Muscle of back (tissue), 11 donors: Measurements from ENCODE around the gene SHISA9. TPM values are rescaled to one million over a fixed set of nuclear protein-coding genes. Genes with fewer than 3 reads are reported as not detected.
A peak's percentile ranks its signal among the peaks of the same experiment; 100 is the strongest.

Source experiments
- DNase-seq, 3 donors: peaks; one replicate each; pipeline versions ENCODE4 v3.0.0 to v3.0.0-alpha.2; 2013
- polyA plus RNA-seq, 10 donors: library from polyadenylated mRNA; unstranded; fragments of 120-200 nt; gene quantifications; one replicate each; pipeline ENCODE4 v1.2.1, GENCODE V29; 2013; ENCODE audit not compliant: insufficient read length in 10 of 10

Gene SHISA9
- polyA plus RNA-seq, 10 donors = 0.05 to 0.21 (median 0.11) TPM

DNA sequence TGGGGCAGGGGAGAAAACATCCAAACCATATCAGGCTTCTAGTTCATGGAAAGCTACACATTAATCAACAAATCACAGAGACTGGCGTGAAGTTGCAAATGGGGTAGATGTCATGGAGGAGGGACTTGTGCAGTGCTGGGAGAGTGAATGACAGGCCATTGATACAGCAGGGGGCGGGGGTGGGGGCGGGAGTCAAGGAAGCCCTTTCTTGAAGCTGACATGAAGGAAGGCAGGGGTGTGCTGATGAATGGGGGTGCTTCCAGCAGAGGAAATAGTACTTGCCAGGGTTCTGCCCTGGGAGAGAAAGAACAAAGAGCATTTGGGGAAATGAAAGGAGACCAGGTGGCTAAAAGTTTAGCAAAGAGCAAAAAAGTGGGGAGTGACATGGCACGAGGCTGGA lies 269.9 kb downstream of the SHISA9 start:
- no peak for DNase-seq

DNA sequence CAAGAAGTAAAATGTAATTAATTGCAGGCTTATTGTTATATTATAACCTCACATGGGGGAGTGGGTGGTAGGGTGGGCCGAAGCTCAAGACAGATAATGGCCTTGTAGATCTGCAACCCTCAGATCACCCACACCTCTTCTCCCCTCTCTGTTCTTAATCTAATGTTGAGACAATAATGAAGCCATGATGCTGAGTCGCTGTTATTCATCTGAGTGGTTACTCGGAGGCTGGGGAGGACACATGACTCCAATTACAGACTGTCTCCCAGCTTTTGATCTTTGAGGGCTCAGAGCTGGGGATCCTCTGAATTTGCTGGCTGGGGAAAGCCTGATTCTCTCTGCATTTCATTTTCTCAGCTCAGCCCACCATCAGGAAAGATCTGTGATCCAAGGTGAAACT lies 275.3 kb downstream of the SHISA9 start:
- DNase-seq = no peak

DNA sequence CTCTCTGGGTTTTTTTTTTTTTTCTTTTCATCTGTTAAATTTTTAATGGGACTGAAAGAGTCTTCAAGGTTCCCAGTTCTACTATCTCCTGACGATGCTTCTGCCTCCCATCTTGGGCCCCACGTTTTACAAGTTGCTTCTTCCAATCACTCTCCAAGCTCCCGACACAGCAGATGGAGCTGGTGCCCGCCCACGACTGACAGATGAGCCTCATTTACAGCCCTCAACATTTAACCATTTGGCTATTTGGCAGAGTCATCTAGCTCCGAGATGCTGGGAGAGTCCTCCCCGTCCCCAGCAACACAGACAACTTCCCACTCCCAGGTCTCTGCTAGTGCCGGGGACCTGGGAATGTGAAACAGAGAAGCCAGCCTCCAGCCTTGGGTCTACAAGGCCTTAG lies 276.9 kb downstream of the SHISA9 start:
- DNase-seq = no peak

DNA sequence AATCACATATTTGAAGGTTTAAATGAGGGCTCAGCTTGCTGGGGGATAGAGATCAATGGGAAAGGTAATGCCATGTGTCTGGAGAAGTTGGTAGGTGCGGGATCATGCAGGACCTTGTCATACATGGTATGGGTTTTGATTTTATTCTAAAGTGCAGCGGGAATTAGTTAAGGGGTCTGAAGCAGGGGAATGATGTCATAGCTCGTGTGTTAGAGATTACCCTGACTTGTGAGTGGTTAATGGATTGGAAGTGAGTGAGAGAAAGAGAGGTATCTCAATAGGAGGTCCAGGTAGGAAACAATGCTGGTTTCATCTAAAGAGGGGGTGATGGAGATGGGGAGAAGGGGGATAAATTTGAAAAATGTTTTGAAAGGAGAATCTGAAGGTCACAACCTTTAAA lies 280.0 kb downstream of the SHISA9 start:
- DNase-seq = no peak

DNA sequence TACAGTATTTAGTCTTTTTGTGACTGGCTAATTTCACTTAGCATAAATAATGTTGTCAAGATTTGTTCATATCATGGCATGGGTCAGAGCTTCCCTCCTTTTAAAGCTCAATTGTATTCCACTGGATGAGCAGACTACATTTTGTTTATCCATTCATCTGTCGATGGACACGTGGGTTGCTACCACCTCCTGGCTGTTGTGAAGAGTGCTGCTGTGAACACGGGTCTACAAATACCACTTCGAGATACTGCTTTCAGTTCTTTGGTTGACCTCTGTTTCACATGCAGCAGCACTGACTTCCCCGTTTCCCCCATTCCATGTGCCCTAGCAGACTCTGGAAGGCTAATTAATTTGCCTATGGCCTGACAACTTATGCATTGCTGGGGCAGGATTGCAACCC lies 285.4 kb downstream of the SHISA9 start:
- no peak for DNase-seq

DNA sequence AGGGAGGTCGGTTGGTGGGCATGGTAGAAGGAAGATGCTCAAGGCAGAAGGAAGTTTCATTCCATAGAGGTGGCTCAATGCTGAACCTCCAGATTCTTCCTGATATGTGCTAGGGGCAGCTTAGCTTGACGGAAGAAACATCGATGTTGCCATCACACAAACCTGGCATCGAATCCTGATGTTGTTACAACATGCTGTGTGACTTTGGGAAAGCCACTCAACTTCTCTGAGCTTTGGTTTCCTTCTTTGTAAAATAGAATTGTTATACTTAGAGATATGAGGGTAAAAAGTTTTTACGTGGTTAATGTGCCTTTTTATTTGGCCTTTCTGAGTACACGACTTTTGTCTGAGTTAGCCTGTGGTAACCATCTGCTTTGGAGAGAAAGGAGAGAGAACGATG lies 287.9 kb downstream of the SHISA9 start:
- no peak for DNase-seq

DNA sequence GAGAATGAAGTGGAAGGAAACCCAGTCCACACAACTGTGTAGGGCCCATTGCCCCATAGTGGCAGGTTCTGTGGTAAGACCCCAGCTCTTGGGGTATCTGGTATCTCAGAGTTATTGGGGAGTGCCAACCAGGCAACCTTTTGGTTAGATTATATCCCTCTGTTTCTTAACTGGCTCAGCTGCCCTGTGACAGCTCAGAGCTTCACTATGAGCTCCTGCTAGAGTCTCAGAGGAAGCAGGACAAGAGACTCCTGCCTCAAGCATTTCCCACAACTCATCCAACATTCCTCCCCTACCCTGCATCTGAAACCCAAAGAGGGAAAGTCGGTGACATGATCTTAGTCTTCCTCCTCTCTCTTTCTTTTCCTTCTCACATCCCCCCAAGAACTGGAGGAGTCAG lies 292.3 kb downstream of the SHISA9 start:
- DNase-seq = no peak

DNA sequence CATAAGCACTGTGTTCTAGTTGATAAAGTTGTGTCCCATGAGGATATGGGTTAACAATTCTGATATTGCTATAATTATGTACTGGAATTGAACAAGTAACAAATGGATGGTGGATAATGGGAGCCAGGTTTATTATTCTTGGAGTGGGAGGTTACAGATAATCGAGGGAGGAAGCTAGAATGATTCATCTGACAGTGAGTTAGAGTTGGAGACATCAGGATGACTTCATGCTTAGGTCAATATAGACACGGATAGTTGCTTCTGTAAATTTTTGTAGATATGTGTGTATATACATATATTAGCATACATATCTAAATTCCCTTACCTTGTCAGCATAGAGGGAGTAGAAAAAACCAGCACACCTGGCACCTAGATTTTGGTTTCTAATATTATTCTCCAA lies 293.4 kb downstream of the SHISA9 start:
- DNase-seq = no peak

DNA sequence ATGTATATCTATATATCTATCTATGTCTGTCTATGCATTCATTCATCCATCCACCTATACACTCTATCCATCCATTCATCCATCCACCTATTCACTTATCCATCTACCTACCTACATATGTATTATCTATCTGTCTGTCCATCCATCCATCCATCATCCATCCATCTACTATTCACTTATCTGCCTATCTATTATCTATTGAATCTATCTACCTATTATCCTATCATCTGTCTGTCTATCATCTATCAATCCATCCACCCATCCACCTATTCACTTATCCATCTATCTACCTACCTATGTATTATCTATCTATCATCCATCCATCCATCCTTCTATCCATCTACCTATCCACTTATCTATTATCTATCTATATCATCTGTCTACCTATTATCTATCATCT lies 302.3 kb downstream of the SHISA9 start:
- no peak for DNase-seq

DNA sequence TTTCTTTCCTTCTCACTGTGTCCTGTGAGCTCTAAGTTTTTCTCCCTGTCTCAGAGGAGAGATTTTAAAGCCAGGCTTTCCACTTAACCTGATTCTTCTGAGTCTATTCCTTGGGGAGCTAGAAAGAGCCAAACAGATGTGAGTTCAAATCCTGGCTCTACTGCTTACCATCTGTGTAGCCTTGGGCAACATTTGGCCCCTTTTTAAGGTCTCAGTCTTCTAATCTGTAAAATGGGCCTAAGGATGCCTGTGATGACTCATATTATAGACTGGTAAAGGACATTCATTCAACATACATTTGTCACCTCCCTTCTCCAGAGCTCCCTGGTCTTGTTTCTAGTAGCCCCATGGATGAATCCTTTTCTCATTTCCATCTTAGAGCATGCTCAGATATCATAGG lies 304.0 kb downstream of the SHISA9 start:
- no peak for DNase-seq

DNA sequence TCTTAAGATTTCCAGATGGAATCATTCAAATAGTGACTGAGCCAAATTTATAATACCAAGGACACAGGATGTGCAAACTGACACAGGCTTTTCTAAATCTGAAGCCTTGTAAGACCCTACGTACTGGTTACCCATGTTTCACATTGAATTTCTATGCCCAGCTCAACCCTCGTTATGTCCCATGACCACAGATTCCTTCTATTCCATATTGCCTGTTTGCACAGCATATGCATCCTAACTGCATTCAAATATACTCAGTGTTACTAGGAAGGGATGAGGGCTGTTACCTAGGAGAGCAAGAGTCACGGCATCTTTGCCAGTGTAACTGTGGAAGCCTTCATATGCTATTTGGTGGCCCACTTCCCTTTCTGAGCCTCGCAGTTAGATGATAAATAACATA lies 305.2 kb downstream of the SHISA9 start:
- DNase-seq = no peak

DNA sequence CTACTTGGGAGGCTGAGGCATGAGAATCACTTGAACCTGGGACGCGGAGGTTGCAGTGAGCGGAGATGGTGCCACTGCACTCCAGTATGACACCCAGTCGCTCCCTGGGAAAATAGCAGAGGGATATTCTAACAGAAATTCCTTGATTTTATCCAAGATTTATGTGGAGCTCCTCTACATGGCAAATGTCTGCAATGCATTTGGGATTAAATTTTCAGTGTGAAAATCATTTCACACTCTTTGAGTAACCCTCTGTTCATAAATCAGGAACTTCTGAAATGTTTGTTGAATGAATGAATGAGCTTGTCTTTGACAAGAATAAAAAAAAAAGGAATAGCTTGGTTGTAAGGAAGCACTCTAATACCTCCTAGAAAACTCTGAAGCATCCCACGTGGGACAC lies 305.8 kb downstream of the SHISA9 start:
- DNase-seq = no peak

DNA sequence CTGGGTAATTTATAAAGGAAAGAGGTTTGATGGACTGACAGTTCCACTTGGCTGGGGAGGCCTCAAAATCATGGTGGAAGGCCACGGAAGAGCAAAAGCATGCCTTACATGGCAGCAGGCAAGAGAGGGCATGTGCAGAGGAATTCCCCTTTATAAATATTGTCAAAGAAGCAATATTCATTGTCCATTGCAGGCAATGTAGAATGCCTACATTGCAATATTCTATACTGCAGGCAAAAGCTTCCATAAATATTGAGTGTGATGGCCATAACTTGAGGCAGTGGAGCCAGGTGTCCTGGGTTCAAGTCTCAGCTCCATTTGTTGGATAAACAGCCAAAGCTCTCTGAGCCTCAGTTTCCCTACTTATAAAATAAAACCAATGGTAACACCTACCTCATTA lies 322.3 kb downstream of the SHISA9 start:
- DNase-seq = no peak

DNA sequence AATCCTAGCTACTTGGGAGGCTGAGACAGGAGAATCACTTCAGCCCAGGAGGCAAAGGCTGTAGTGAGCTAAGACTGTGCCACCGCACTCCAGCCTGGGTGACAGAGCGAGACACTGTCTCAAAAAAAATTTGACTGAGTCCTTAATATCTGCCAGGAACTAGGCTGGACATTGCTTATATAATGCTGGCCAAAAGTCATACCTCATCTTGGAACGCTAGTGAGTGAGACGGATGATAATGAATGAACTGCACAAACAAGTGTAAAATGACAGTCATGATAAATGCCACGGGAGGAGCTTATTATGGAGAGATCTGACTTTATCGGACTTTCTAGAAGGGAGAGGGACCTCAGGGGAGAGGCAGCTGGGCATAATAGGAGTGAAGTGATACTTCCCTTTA lies 327.6 kb downstream of the SHISA9 start:
- DNase-seq = peak in 1 of 3 donors; percentile 2

DNA sequence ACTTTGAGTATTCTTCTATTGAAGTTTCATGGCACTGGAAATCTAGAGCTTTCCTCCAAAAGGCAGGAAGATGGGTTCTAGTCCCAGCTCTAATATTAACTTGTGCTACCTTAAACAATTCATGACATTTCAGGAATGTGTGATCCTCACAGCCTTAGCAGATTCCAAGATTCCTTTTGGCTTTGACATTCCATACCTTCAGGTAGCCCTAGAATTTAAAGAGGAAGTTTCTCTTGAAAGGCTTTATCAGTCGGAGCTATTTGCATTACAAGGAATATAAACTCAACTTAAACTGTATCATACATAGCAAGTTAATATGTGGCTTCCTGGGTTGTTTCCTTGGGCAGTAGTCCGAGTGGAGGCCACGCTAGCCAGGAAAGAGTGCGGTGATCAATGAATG lies 330.0 kb downstream of the SHISA9 start:
- DNase-seq = no peak

DNA sequence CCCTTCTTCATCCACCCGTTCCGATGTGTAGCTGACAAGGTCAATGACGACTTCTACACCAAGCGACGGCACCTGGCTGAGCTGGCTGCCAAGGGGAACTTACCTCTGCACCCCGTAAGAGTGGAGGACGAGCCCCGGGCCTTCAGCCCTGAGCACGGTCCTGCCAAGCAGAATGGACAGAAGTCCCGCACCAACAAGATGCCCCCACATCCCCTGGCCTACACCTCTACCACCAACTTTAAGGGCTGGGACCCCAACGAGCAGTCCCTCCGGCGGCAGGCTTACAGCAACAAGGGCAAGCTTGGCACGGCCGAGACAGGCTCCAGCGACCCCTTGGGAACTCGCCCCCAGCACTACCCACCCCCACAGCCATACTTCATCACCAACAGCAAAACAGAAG lies 333.6 kb downstream of the SHISA9 start:
- DNase-seq = no peak

DNA sequence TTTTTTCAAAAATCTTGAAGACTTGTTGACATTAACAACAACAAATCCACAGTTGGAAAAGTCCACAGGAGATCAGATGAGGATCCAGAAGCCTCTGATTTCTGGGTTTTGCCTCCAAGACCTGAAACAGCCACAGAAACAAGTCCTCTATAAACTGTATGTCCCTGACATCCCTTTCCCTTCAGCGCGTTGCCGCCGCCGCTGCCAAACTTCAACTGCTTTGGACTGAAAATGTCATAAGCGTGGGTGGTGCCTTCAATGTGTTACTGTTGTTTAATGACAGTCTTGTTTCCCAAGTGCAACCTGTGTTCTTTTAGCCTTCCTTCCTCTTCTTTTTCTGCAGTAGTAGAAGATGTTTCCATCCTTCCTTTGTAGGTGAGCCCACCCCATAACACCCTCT lies 334.9 kb downstream of the SHISA9 start:
- no peak for DNase-seq

DNA sequence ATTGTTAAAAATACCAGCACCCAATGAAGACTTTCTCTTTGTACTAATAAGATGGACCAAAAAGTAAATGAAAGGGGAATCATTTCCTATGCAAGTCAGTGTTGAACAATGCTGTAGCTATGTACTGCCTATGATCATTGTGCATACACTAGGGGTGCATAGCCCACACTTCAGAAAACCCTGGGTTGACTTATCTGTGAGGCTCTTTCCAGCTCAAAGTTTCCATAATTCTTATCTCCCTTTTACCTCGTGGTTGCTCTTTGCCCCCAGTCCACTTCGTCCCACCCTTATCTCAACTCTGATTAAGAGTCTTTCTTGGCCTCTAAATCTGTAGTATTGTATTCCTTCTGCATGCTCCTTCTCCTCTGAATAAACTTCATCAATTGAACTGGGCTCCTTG lies 336.8 kb downstream of the SHISA9 start:
- DNase-seq = no peak

DNA sequence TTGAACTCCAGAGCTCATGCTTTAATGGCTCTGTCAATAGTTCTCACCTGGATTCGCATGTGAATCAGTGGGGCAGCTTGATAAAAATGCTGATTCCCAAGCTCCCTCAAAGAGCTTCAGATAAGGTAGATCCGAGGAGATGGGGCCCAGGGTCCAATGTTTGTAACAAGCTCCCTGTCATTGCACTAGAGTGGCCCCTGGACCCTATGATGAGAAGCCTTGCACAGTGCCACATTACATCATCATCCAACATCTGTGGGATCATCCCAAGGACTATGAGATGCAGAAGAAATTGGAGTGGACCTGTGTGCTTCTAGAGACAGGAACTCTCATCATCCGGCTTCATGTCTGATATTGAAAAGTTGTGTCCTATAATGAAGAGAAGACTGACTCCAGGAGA lies 340.8 kb downstream of the SHISA9 start:
- no peak for DNase-seq

DNA sequence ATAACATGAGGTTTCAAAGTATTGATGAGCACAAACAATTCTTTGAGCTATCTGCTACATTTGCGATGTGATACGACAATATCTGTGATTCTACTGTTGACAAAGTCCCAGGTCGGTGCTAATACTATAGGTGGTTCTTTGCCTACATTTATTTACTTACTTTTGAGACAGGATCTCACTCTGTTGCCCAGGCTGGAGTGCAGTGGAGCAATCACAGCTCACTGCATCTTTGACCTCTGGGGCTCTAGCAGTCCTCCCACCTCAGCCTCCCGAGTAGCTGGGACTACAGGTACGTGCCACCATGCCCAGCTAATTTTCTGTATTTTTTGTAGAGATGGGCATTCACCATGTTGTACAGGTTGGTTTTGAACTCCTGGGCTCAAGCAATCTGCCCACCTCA lies 343.4 kb downstream of the SHISA9 start:
- DNase-seq = no peak

DNA sequence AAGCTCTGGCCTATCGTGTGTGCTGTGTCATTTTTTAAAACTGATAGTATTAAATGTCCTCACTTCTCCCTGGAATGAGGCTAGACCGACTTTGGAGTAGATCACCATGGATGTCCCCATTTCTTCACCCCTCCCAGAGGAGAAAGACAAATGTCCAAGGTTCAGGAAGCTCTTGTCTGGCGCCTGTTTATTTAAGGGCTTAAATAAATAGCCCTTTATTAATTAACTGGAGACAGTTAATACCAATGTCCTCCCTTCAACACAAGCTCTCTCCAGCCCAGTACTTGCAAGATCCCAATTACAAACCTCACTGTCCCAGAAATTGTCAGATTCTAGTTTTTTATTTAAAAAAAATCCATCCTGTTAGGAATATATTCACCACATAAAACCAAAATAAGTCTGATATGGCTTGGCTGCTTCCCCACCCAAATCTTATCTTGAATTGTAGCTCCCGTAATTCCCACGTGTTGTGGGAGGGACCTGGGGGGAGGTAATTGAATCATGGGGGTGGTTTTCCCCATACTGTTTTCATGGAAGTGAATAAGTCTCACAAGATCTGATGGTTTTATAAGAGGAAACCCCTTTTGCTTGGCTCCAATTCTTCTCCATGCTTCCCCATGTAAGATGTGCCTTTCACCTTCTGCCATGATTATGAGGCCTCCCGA lies 344.4 kb downstream of the SHISA9 start:
- no peak for DNase-seq

DNA sequence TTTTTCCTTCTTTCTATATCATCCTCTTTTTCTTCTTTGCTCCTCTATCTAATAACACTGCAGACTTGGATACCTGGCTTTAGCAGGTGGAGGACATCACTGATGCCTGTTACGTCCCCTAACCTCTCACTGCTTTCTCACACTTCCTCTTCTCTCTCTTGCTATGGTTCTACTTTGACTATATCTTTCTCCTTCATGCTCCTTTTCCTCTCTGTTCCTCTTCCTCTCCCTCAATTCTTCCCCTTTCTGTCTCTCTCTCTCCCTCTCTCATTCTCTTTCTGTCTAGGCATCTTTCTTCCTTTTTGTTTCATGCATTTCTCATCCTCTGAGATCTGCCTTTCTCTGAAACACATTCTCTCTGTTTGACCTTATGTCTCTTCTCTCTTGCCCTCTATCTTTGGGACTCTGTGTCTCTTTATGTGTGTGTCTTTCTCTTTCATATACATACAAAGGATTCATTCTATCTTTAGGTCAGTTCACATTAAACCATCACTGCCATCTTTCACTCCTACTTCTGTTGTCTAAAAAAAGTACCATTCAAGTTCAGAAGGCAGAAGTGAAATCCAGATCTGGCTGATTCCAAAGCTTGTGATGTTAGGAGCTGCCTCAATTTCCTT lies 353.7 kb downstream of the SHISA9 start:
- DNase-seq = no peak

DNA sequence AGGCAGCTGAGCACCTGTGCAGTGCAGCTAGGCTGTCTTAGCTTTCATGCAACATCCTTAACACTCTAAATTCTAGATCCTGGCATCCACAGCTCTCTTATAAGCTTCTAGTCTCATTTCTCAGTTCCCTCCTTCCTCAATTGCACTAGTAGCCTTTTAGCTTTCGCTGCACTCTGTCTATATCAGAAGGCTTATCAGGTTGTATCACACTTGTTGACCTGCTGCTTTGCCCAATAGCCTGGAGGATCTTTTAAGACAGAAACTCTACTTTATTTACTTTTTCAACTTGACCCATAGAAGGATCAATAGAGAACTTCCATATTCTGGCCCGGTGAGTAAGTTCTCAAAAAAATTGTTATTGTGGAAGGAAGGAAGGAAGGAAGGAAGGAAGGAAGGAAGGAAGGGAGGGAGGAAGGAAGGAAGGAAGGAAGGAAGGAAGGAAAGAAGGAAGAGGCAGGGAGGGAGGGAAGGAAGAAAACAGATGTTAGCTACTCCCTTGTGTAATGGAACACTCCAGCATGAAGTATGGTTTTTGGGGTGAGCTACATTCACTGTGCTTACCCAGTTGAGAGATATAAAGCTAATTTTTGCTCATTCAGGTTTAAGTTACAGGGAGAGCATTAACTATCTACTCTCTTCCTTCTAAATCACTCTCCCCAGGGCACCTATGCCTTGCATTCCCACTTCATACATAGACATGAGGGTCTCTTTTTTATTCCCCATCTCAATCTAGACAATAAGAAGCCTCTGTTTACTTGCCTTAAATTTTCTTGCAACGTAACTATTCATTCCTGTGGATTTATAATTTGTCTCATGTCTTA lies 361.1 kb downstream of the SHISA9 start:
- no peak for DNase-seq
